ENCODE measurements around the gene EFNA4.

DNA sequence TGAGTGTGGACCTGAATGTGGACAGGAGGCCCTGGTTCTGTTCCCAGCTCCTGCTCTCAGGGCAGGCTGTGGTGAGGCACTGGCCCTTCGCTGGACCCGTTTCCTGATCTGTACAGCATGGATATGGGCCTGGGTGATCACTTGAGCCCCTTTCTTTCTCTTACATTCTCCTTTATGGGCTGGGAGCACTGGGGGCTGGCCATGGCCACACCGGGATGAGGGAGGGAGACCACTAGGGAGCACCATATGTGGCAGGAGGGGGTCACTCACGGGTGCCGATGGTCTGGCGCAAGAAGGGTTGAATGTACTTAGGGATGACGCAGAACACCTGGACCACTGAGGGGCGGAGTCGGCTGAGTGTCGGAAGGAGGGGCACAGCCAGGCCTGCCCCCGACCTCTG, 32.6 kb upstream of the EFNA4 start:
- TF ChIP-seq, protein P1, sequence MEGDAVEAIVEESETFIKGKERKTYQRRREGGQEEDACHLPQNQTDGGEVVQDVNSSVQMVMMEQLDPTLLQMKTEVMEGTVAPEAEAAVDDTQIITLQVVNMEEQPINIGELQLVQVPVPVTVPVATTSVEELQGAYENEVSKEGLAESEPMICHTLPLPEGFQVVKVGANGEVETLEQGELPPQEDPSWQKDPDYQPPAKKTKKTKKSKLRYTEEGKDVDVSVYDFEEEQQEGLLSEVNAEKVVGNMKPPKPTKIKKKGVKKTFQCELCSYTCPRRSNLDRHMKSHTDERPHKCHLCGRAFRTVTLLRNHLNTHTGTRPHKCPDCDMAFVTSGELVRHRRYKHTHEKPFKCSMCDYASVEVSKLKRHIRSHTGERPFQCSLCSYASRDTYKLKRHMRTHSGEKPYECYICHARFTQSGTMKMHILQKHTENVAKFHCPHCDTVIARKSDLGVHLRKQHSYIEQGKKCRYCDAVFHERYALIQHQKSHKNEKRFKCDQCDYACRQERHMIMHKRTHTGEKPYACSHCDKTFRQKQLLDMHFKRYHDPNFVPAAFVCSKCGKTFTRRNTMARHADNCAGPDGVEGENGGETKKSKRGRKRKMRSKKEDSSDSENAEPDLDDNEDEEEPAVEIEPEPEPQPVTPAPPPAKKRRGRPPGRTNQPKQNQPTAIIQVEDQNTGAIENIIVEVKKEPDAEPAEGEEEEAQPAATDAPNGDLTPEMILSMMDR (IDR thresholded peaks at IDR 0.05 in 4 of 5, conservative IDR thresholded peaks at IDR 0.05 in 1 of 5): no peak
- no peak for TF ChIP-seq POLR2A (IDR thresholded peaks at IDR 0.05)
